CD4-positive, alpha-beta memory T cell (primary cell): ENCODE measurements around the gene LSM2. TPM values are rescaled to one million over a fixed set of nuclear protein-coding genes. Genes with fewer than 3 reads are reported as not detected.
A peak's percentile ranks its signal among the peaks of the same experiment; 100 is the strongest.
"Not testable (repeated sequence)": the region's sequence is repeated elsewhere in the genome, so short reads cannot be mapped to it uniquely, and the experiment has no call there.

Experiments used
- CTCF ChIA-PET: fragments of 350-600 bp; sonication (Branson Sonifier 250); formaldehyde crosslinking; loops from one replicate; lab custom pipeline; 2021; ENCODE audit warnings: inconsistent platforms; ENCODE audit not compliant: partially characterized antibody; lab: Charles Lee
- POLR2A ChIA-PET: fragments of 350-600 bp; sonication (Branson Sonifier 250); formaldehyde crosslinking; loops from one replicate; lab custom pipeline; 2021; ENCODE audit not compliant: partially characterized antibody; lab: Charles Lee
- DNase-seq, 5 donors: peaks; one replicate each; pipeline versions ENCODE4 v3.0.0 to v3.0.0-alpha.2; 2020 to 2022; ENCODE audit warnings: mixed read lengths in 1 of 5
- H3K27ac ChIP-seq: one replicate; pipeline ENCODE4 v1.7.0; 2013; ENCODE audit warnings: low read depth, low read length
- H3K27me3 ChIP-seq: 2 replicates; pipeline ENCODE4 v1.7.0; 2013; ENCODE audit warnings: mild to moderate bottlenecking, low read length, moderate library complexity; ENCODE audit not compliant: insufficient read depth
- H3K36me3 ChIP-seq: 2 replicates; pipeline ENCODE4 v1.7.0; 2013; ENCODE audit warnings: mild to moderate bottlenecking, low read length, moderate library complexity; ENCODE audit not compliant: insufficient read depth
- H3K4me1 ChIP-seq: 2 replicates; pipeline ENCODE4 v1.7.0; 2013; ENCODE audit warnings: mild to moderate bottlenecking, low read length, moderate library complexity; ENCODE audit not compliant: insufficient read depth
- H3K4me3 ChIP-seq, 2 donors: one replicate each; pipeline ENCODE4 v1.7.0; 2013; ENCODE audit warnings: low read length in 2 of 2, mild to moderate bottlenecking in 1 of 2
- H3K9me3 ChIP-seq, 2 donors: one replicate each; pipeline ENCODE4 v1.7.0; 2013; ENCODE audit warnings: low read length in 2 of 2, control low read depth in 1 of 2; ENCODE audit not compliant: control insufficient read depth in 1 of 2
- H3K27ac Mint-ChIP-seq, 7 donors: one replicate each; pipeline ENCODE4 v1.8.0; 2020 to 2021; ENCODE audit warnings: mixed read lengths in 7 of 7, mild to moderate bottlenecking in 6 of 7, inconsistent platforms in 3 of 7, moderate library complexity in 3 of 7
- H3K27me3 Mint-ChIP-seq, 2 donors: one replicate each; pipeline ENCODE4 v1.8.0; 2020 to 2021; ENCODE audit warnings: mixed read lengths in 2 of 2
- H3K36me3 Mint-ChIP-seq, 2 donors: one replicate each; pipeline ENCODE4 v1.8.0; 2020 to 2021; ENCODE audit warnings: mixed read lengths in 2 of 2, inconsistent platforms in 1 of 2, mild to moderate bottlenecking in 1 of 2
- H3K4me1 Mint-ChIP-seq, 4 donors: one replicate each; pipeline ENCODE4 v1.8.0; 2020 to 2021; ENCODE audit warnings: mixed read lengths in 4 of 4, mild to moderate bottlenecking in 1 of 4
- H3K4me3 Mint-ChIP-seq, 8 donors: one replicate each; pipeline ENCODE4 v1.8.0; 2020 to 2021; ENCODE audit warnings: mixed read lengths in 8 of 8, mild to moderate bottlenecking in 7 of 8, moderate library complexity in 6 of 8, inconsistent platforms in 3 of 8
- H3K9me3 Mint-ChIP-seq, 8 donors: one replicate each; pipeline ENCODE4 v1.8.0; 2020 to 2021; ENCODE audit warnings: mixed read lengths in 8 of 8, mild to moderate bottlenecking in 5 of 8, inconsistent platforms in 3 of 8, moderate library complexity in 1 of 8
- intact Hi-C: fragments of 100-400 bp; cut with micrococcal nuclease; formaldehyde crosslinking; loops from one replicate; pipeline ENCODE4 v1.15.1; 2023
- polyA plus RNA-seq, 2 donors: library from polyadenylated mRNA; unstranded; fragments of 300-500 nt; fragmentation: Illumina TruSeq; gene quantifications; one replicate each; pipeline ENCODE4 v1.2.3, GENCODE V29; 2021
- total RNA-seq, 2 experiments: library from RNA; stranded (reverse); gene quantifications; one replicate each; pipeline ENCODE4 v1.2.3, GENCODE V29; 2021

Gene LSM2
- total and polyA plus RNA-seq, 4 experiments from 2014 or later = 30.0 to 80.4 (median 51.0) TPM

- no peaks in the 10 kb centered on the region for H3K9me3 ChIP-seq
- peaks cover 8 to 24% of the 10 kb centered on the region in 2 donors for H3K36me3 Mint-ChIP-seq
Measured at GRCh38 chr6:31794866-31795615, 11.7 kb downstream of the LSM2 start.

GRCh38 chr6:31794294-31794865 is 12.4 kb downstream of the LSM2 start:
- DNase-seq = peak in 2 of 5 donors; percentile 12 to 32
- no peaks in the 10 kb centered on the region for H3K9me3 ChIP-seq
- ChIA-PET POLR2A (interaction anchor here (0.8 to 6.5 kb wide), 16 partner anchors 10 to 177 kb away, joined by 3 to 93 read pairs (median 12); partner anchors contain the start of genes ABHD16A, BAG6, CLIC1 and DXO), CTCF (interaction anchor here (2.0 to 2.3 kb wide), 2 partner anchors 12 to 65 kb away, joined by 12 to 20 read pairs; partner anchors contain the start of genes DDAH2 and LSM2)
- intact Hi-C loops = loop anchor here (2.0 kb wide), 2 partner anchors 18 to 20 kb away; partner anchors contain the start of genes HSPA1A, HSPA1L and VWA7
- no peaks in the 10 kb centered on the region for H3K27me3 ChIP-seq
- Mint-ChIP-seq H3K9me3 (no peaks in the 10 kb centered on the region), H3K36me3 (peaks cover 10 to 27% of the 10 kb centered on the region in 2 donors), H3K4me3 (peak overlapping the region; percentile 57 to 87 (median 82)), H3K27me3 (no peaks in the 10 kb centered on the region), H3K27ac (peak overlapping the region; percentile 58 to 97 (median 85)), H3K4me1 (peaks cover 26 to 70% (median 40%) of the 10 kb centered on the region in 4 donors)
- peak overlapping the region; percentile 95 for H3K27ac ChIP-seq
- peaks cover 55% of the 10 kb centered on the region for H3K4me1 ChIP-seq
- peak overlapping the region; percentile 72 to 96 for H3K4me3 ChIP-seq
- peaks cover 6% of the 10 kb centered on the region for H3K36me3 ChIP-seq

More at GRCh38 chr6:31794866-31795615, 11.7 kb downstream of the LSM2 start:
- Mint-ChIP-seq H3K9me3 (no peaks in the 10 kb centered on the region), H3K4me1 (peaks cover 24 to 67% (median 40%) of the 10 kb centered on the region in 4 donors), H3K27ac (peak overlapping the region; percentile 63 to 99 (median 98)), H3K27me3 (no peaks in the 10 kb centered on the region), H3K4me3 (peak overlapping the region; percentile 94 to 99 (median 97))
- Histone ChIP-seq H3K4me1 (peaks cover 55% of the 10 kb centered on the region), H3K36me3 (peaks cover 6% of the 10 kb centered on the region), H3K27ac (peak overlapping the region; percentile 95), H3K4me3 (peak overlapping the region; percentile 72 to 96), H3K27me3 (no peaks in the 10 kb centered on the region)
- peak in 1 of 5 donors; percentile 15 for DNase-seq
- POLR2A ChIA-PET = interaction anchor here (0.8 to 6.5 kb wide), 23 partner anchors 11 to 213 kb away, joined by 3 to 93 read pairs (median 7); partner anchors contain the start of genes ABHD16A, BAG6, CLIC1 and DXO
- CTCF ChIA-PET = interaction anchor here (1.0 to 2.6 kb wide), 8 partner anchors 11 to 114 kb away, joined by 3 to 20 read pairs (median 6); partner anchors contain the start of genes DDAH2, LSM2 and LY6G5C
- intact Hi-C loops = loop anchor here (1.0 to 2.0 kb wide), 5 partner anchors 11 to 59 kb away; partner anchors contain the start of genes CLIC1, HSPA1A, HSPA1B and HSPA1L

- peak overlapping the region; percentile 58 to 97 (median 85) for H3K27ac Mint-ChIP-seq
- H3K9me3 ChIP-seq, CTCF ChIA-PET, H3K9me3 Mint-ChIP-seq, H3K4me3 ChIP-seq, H3K27me3 ChIP-seq, H3K27me3 Mint-ChIP-seq, H3K36me3 ChIP-seq, DNase-seq: not testable (repeated sequence)
- peaks cover 14 to 30% of the 10 kb centered on the region in 2 donors for H3K36me3 Mint-ChIP-seq
- H3K4me1 ChIP-seq = peaks cover 55% of the 10 kb centered on the region
- peak overlapping the region; percentile 95 for H3K27ac ChIP-seq
- intact Hi-C loops = loop anchor here (2.0 kb wide), 2 partner anchors 17 to 21 kb away; partner anchors contain the start of genes HSPA1A, HSPA1L and VWA7
- H3K4me1 Mint-ChIP-seq = peaks cover 26 to 70% (median 41%) of the 10 kb centered on the region in 4 donors
- peak overlapping the region; percentile 62 to 87 (median 82) for H3K4me3 Mint-ChIP-seq
- POLR2A ChIA-PET = interaction anchor here (1.9 to 2.8 kb wide), 2 partner anchors 25 to 142 kb away, joined by 7 to 29 read pairs; partner anchors contain the start of gene BAG6
Measured at GRCh38 chr6:31793927-31794245, 12.9 kb downstream of the LSM2 start.

- POLR2A ChIA-PET = no interaction called here
- Mint-ChIP-seq H3K9me3 (no peaks in the 10 kb centered on the region), H3K27me3 (no peaks in the 10 kb centered on the region), H3K4me1 (peaks cover 25 to 60% (median 36%) of the 10 kb centered on the region in 4 donors), H3K27ac (peak overlapping the region in 5 of 7 donors; percentile 36 to 68 (median 63)), H3K36me3 (peaks cover 14 to 30% of the 10 kb centered on the region in 2 donors), H3K4me3 (no peak overlapping the region)
- intact Hi-C loops = no loop called here
- H3K27me3 ChIP-seq = no peaks in the 10 kb centered on the region
- DNase-seq = no peak
- H3K36me3 ChIP-seq = peaks cover 6% of the 10 kb centered on the region
- no peak overlapping the region for H3K27ac ChIP-seq
- no peak overlapping the region for H3K4me3 ChIP-seq
- CTCF ChIA-PET = interaction anchor here (1.9 to 3.4 kb wide), 2 partner anchors 14 to 23 kb away, joined by 5 to 11 read pairs; partner anchors contain the start of gene LSM2
- no peaks in the 10 kb centered on the region for H3K9me3 ChIP-seq
- peaks cover 45% of the 10 kb centered on the region for H3K4me1 ChIP-seq
Measured at GRCh38 chr6:31792761-31793171, 14.0 kb downstream of the LSM2 start.

- no peak overlapping the region for H3K4me3 ChIP-seq
- intact Hi-C loops = no loop called here
- H3K36me3 ChIP-seq = peaks cover 6% of the 10 kb centered on the region
- peaks cover 18 to 53% (median 28%) of the 10 kb centered on the region in 4 donors for H3K4me1 Mint-ChIP-seq
- H3K27me3 ChIP-seq = no peaks in the 10 kb centered on the region
- DNase-seq = no peak
- H3K4me1 ChIP-seq = peaks cover 38% of the 10 kb centered on the region
- no peak overlapping the region for H3K4me3 Mint-ChIP-seq
- no peaks in the 10 kb centered on the region for H3K9me3 ChIP-seq
- POLR2A ChIA-PET = interaction anchor here (1.2 kb wide), 1 partner anchor 14 kb away, joined by 4 read pairs; the partner anchor contains the start of gene VWA7
- no peaks in the 10 kb centered on the region for H3K9me3 Mint-ChIP-seq
- peaks cover 14 to 30% of the 10 kb centered on the region in 2 donors for H3K36me3 Mint-ChIP-seq
- H3K27me3 Mint-ChIP-seq = no peaks in the 10 kb centered on the region
- H3K27ac ChIP-seq = no peak overlapping the region
- peak overlapping the region in 4 of 7 donors; percentile 14 to 60 (median 24) for H3K27ac Mint-ChIP-seq
- CTCF ChIA-PET = interaction anchor here (0.7 to 3.4 kb wide), 6 partner anchors 14 to 65 kb away, joined by 3 to 11 read pairs (median 4); partner anchors contain the start of genes DDAH2 and LSM2
Measured at GRCh38 chr6:31792090-31792374, 14.7 kb downstream of the LSM2 start.

- Histone ChIP-seq H3K27ac (peak overlapping the region; percentile 21), H3K27me3 (no peaks in the 10 kb centered on the region), H3K36me3 (peaks cover 6% of the 10 kb centered on the region), H3K9me3 (no peaks in the 10 kb centered on the region), H3K4me3 (no peak overlapping the region), H3K4me1 (peaks cover 32% of the 10 kb centered on the region)
- peak overlapping the region in 6 of 7 donors; percentile 5 to 79 (median 46) for H3K27ac Mint-ChIP-seq
- no peak for DNase-seq
- H3K9me3 Mint-ChIP-seq = no peaks in the 10 kb centered on the region
- peaks cover 16 to 48% (median 25%) of the 10 kb centered on the region in 4 donors for H3K4me1 Mint-ChIP-seq
- CTCF ChIA-PET = interaction anchor here (0.7 to 3.4 kb wide), 10 partner anchors 15 to 64 kb away, joined by 3 to 15 read pairs (median 4); partner anchors contain the start of genes CLIC1, DDAH2, LSM2 and MSH5
- POLR2A ChIA-PET = interaction anchor here (0.9 to 1.2 kb wide), 2 partner anchors 14 to 15 kb away, joined by 4 to 6 read pairs; partner anchors contain the start of genes LSM2 and VWA7
- H3K27me3 Mint-ChIP-seq = no peaks in the 10 kb centered on the region
- peaks cover 14 to 30% of the 10 kb centered on the region in 2 donors for H3K36me3 Mint-ChIP-seq
- peak overlapping the region in 1 of 8 donors; percentile 21 for H3K4me3 Mint-ChIP-seq
- intact Hi-C loops = no loop called here
Measured at GRCh38 chr6:31791324-31792089, 15.3 kb downstream of the LSM2 start.
